Endodermal cell (in vitro differentiated cells): Measurements from ENCODE around the gene CTSC. TPM values are rescaled to one million over a fixed set of nuclear protein-coding genes. Genes with fewer than 3 reads are reported as not detected.

Experiments used
- DNase-seq: peaks from one replicate; pipeline ENCODE4 v3.0.0-alpha.2; 2017
- H3K27ac ChIP-seq: 2 replicates; pipeline ENCODE4 v1.5.1; 2013; ENCODE audit warnings: mild to moderate bottlenecking, low read depth, low read length, moderate library complexity
- H3K27me3 ChIP-seq: 2 replicates; pipeline ENCODE4 v1.6.1; 2013; ENCODE audit warnings: mild to moderate bottlenecking, low read length, moderate library complexity; ENCODE audit not compliant: insufficient read depth, control insufficient read depth, poor library complexity, severe bottlenecking
- H3K36me3 ChIP-seq: 2 replicates; pipeline ENCODE4 v1.7.0; 2013; ENCODE audit warnings: mild to moderate bottlenecking, low read length, moderate library complexity; ENCODE audit not compliant: control insufficient read depth, insufficient read depth
- H3K4me1 ChIP-seq: one replicate; pipeline ENCODE4 v1.7.0; 2013; ENCODE audit warnings: low read length; ENCODE audit not compliant: control insufficient read depth, insufficient read depth
- H3K4me3 ChIP-seq: 2 replicates; pipeline ENCODE4 v1.5.1; 2013; ENCODE audit warnings: mild to moderate bottlenecking, low read length, moderate library complexity
- H3K9ac ChIP-seq: 2 replicates; pipeline ENCODE4 v1.6.1; 2013; ENCODE audit warnings: mild to moderate bottlenecking, low read length, moderate library complexity; ENCODE audit not compliant: poor library complexity, severe bottlenecking; ENCODE audit errors: extremely low read depth
- H3K9me3 ChIP-seq: 2 replicates; pipeline ENCODE4 v1.6.1; 2013; ENCODE audit warnings: mild to moderate bottlenecking, low read length, moderate library complexity; ENCODE audit not compliant: control insufficient read depth
- H3K27ac Mint-ChIP-seq: 2 replicates; pipeline ENCODE4 v1.8.0; 2020; ENCODE audit warnings: mixed read lengths
- H3K27me3 Mint-ChIP-seq: 2 replicates; pipeline ENCODE4 v1.8.0; 2021; ENCODE audit warnings: mild to moderate bottlenecking, mixed read lengths; ENCODE audit not compliant: insufficient read depth
- H3K36me3 Mint-ChIP-seq: 2 replicates; pipeline ENCODE4 v1.8.0; 2020; ENCODE audit warnings: low read depth, mixed read lengths
- H3K4me1 Mint-ChIP-seq: 2 replicates; pipeline ENCODE4 v1.8.0; 2020; ENCODE audit warnings: mixed read lengths
- H3K4me3 Mint-ChIP-seq: 2 replicates; pipeline ENCODE4 v1.8.0; 2020; ENCODE audit warnings: mild to moderate bottlenecking, moderate library complexity, mixed read lengths
- H3K9me3 Mint-ChIP-seq: 2 replicates; pipeline ENCODE4 v1.8.0; 2020; ENCODE audit warnings: mild to moderate bottlenecking, mixed read lengths
- CTCF ChIP-seq: fragments of 200-600 bp; sonication (generic); conservative IDR thresholded peaks from 2 replicates; pipeline ENCODE4 v1.5.0; 2021; ENCODE audit warnings: antibody characterized with exemption, mild to moderate bottlenecking
- WGBS, 2 experiments: methylation state at CpG; one replicate each; pipeline versions ENCODE4 v1.1.5 to v1.1.7; 2013; ENCODE audit warnings: missing lambda C conversion rate in 2 of 2, mixed read lengths in 1 of 2; ENCODE audit not compliant: insufficient coverage in 1 of 2, insufficient read length in 1 of 2; 5-methylcytosine and 5-hydroxymethylcytosine counted together
- total RNA-seq, 2 donors: library from RNA; stranded (reverse); fragmentation: NEBNext Ultra II Directional in 1 of 2; extraction: Animal tissue kit (Norgen Biotek cat#: 25700) in 1 of 2; gene quantifications; 2 replicates in 1 of 2; 3 replicates in 1 of 2; pipeline ENCODE4 v1.2.1, GENCODE V29; 2021

The CTSC gene
- total RNA-seq, 2 donors from 2014 or later = 234 to 273 TPM

- peaks cover 68% of the 10 kb centered on the region for H3K36me3 Mint-ChIP-seq
- H3K27ac ChIP-seq = no peak overlapping the region
- no peak overlapping the region for H3K4me3 Mint-ChIP-seq
- H3K27me3 Mint-ChIP-seq = no peaks in the 10 kb centered on the region
- peaks cover 16% of the 10 kb centered on the region for H3K36me3 ChIP-seq
- H3K27ac Mint-ChIP-seq = peak overlapping the region; percentile 46
- WGBS, 2 experiments = 90% methylated on average over 2 of the region's 2 CpGs; no CpG with 5 or more reads in 1 of the 2 experiments
- peaks cover 5% of the 10 kb centered on the region for H3K9me3 Mint-ChIP-seq
- no peak overlapping the region for H3K4me3 ChIP-seq
- H3K9ac ChIP-seq = no peak overlapping the region
- H3K9me3 ChIP-seq = peaks cover 10% of the 10 kb centered on the region
- no peaks in the 10 kb centered on the region for H3K27me3 ChIP-seq
- TF ChIP-seq CTCF = no peak
- DNase-seq = no peak
- no peaks in the 10 kb centered on the region for H3K4me1 ChIP-seq
- peaks cover 43% of the 10 kb centered on the region for H3K4me1 Mint-ChIP-seq
Observed at GRCh38 chr11:88320149-88320559, 17.4 kb downstream of the CTSC start.

GRCh38 chr11:88318017-88318416, 19.5 kb downstream of the CTSC start:
- TF ChIP-seq CTCF = no peak
- 86% methylated on average over 2 of the region's 2 CpGs; no CpG with 5 or more reads in 1 of the 2 experiments for WGBS, 2 experiments
- peaks cover 10% of the 10 kb centered on the region for H3K9me3 ChIP-seq

GRCh38 chr11:88317536-88317935, 20.0 kb downstream of the CTSC start:
- no peak overlapping the region for H3K4me3 Mint-ChIP-seq
- H3K9ac ChIP-seq = no peak overlapping the region
- peaks cover 68% of the 10 kb centered on the region for H3K36me3 Mint-ChIP-seq
- H3K9me3 ChIP-seq = peaks cover 10% of the 10 kb centered on the region
- H3K27ac ChIP-seq = no peak overlapping the region
- no peaks in the 10 kb centered on the region for H3K4me1 ChIP-seq
- WGBS, 2 experiments = 95 to 100% methylated on average over 5 of the region's 5 CpGs
- peaks cover 20% of the 10 kb centered on the region for H3K36me3 ChIP-seq
- no peaks in the 10 kb centered on the region for H3K27me3 ChIP-seq
- peaks cover 22% of the 10 kb centered on the region for H3K4me1 Mint-ChIP-seq
- DNase-seq = no peak
- no peaks in the 10 kb centered on the region for H3K27me3 Mint-ChIP-seq
- no peak overlapping the region for H3K27ac Mint-ChIP-seq
- no peak for TF ChIP-seq CTCF
- H3K4me3 ChIP-seq = no peak overlapping the region
- H3K9me3 Mint-ChIP-seq = peaks cover 5% of the 10 kb centered on the region

More at GRCh38 chr11:88318017-88318416, 19.5 kb downstream of the CTSC start:
- no peak overlapping the region for H3K4me3 ChIP-seq
- Mint-ChIP-seq H3K27me3 (no peaks in the 10 kb centered on the region), H3K4me1 (peaks cover 22% of the 10 kb centered on the region), H3K4me3 (no peak overlapping the region), H3K36me3 (peaks cover 69% of the 10 kb centered on the region), H3K9me3 (peaks cover 5% of the 10 kb centered on the region), H3K27ac (no peak overlapping the region)
- no peak overlapping the region for H3K9ac ChIP-seq
- peaks cover 21% of the 10 kb centered on the region for H3K36me3 ChIP-seq
- no peaks in the 10 kb centered on the region for H3K4me1 ChIP-seq
- no peaks in the 10 kb centered on the region for H3K27me3 ChIP-seq
- H3K27ac ChIP-seq = no peak overlapping the region
- DNase-seq = no peak
